ENCODE data around the gene NPAS3. TPM values are rescaled to one million over a fixed set of nuclear protein-coding genes. Genes with fewer than 3 reads are reported as not detected.

Gene NPAS3
- total RNA-seq, 6 experiments from 2014 or later: 0.11 to 0.83 (median 0.21) TPM; not detected in 2

DNA sequence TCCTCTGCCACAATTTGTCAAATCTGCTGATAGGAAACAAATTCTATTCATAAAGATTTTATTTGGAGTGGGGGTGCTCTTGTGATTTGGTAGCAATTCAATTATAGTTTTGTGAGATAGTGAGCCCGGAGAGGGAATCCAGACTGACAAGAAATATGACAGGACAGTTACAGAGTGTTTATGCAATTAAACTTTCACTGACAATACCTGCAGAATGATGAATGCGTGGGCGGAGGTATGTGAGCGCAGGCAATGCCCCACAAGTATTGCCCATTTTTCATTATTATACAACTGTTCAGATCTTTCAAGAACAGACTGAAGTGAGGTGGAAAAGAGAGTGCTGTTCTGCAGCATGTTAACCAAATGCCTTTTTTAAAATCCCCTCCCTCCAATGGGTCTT is 753.2 kb downstream of the NPAS3 start:
- no peak overlapping the region for H3K4me3 ChIP-seq
- H3K27me3 ChIP-seq: no peaks in the 10 kb centered on the region
- ATAC-seq (no peak), DNase-seq (no peak)
- H3K9me3 ChIP-seq: no peaks in the 10 kb centered on the region
- no peaks in the 10 kb centered on the region for H3K36me3 ChIP-seq
- H3K27ac ChIP-seq: no peak overlapping the region
- no peaks in the 10 kb centered on the region for H3K4me1 ChIP-seq
- intact Hi-C loops (cut with DNase I): no loop called here
- TF ChIP-seq, protein P1, sequence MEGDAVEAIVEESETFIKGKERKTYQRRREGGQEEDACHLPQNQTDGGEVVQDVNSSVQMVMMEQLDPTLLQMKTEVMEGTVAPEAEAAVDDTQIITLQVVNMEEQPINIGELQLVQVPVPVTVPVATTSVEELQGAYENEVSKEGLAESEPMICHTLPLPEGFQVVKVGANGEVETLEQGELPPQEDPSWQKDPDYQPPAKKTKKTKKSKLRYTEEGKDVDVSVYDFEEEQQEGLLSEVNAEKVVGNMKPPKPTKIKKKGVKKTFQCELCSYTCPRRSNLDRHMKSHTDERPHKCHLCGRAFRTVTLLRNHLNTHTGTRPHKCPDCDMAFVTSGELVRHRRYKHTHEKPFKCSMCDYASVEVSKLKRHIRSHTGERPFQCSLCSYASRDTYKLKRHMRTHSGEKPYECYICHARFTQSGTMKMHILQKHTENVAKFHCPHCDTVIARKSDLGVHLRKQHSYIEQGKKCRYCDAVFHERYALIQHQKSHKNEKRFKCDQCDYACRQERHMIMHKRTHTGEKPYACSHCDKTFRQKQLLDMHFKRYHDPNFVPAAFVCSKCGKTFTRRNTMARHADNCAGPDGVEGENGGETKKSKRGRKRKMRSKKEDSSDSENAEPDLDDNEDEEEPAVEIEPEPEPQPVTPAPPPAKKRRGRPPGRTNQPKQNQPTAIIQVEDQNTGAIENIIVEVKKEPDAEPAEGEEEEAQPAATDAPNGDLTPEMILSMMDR (IDR thresholded peaks at IDR 0.05): no peak
- no peak for TF ChIP-seq POLR2A (IDR thresholded peaks at IDR 0.05)
- WGBS (ENCODE audit: insufficient coverage, low coverage, low lambda C conversion rate, missing lambda C conversion rate): 84% methylated on average over 4 of the region's 4 CpGs

GRCh38 chr14:33692762-33693161 is 754.1 kb downstream of the NPAS3 start:
- TF ChIP-seq, protein P1 (IDR thresholded peaks at IDR 0.05): no peak
- TF ChIP-seq POLR2A (IDR thresholded peaks at IDR 0.05): no peak
- no peak for DNase-seq
- no peak for ATAC-seq
- Histone ChIP-seq H3K36me3 (no peaks in the 10 kb centered on the region), H3K9me3 (no peaks in the 10 kb centered on the region), H3K4me3 (no peak overlapping the region), H3K27ac (no peak overlapping the region), H3K4me1 (no peaks in the 10 kb centered on the region), H3K27me3 (no peaks in the 10 kb centered on the region)
- WGBS (ENCODE audit: insufficient coverage, low coverage, low lambda C conversion rate, missing lambda C conversion rate): 92% methylated on average over 2 of the region's 2 CpGs
- intact Hi-C loops (cut with DNase I): no loop called here

GRCh38 chr14:33693237-33693636 is 754.6 kb downstream of the NPAS3 start:
- WGBS (ENCODE audit: insufficient coverage, low coverage, low lambda C conversion rate, missing lambda C conversion rate): 48% methylated on average over 4 of the region's 4 CpGs
- intact Hi-C loops (cut with DNase I): no loop called here

GRCh38 chr14:33696165-33696564 is 757.5 kb downstream of the NPAS3 start:
- no peaks in the 10 kb centered on the region for H3K9me3 ChIP-seq
- intact Hi-C loops (cut with DNase I): no loop called here
- TF ChIP-seq POLR2A (IDR thresholded peaks at IDR 0.05): no peak
- TF ChIP-seq, protein P1 (IDR thresholded peaks at IDR 0.05): no peak
- H3K27ac ChIP-seq: no peak overlapping the region
- no peak overlapping the region for H3K4me3 ChIP-seq
- 62% methylated on average over 9 of the region's 9 CpGs for WGBS (ENCODE audit: insufficient coverage, low coverage, low lambda C conversion rate, missing lambda C conversion rate)
- H3K36me3 ChIP-seq: no peaks in the 10 kb centered on the region
- no peaks in the 10 kb centered on the region for H3K4me1 ChIP-seq
- H3K27me3 ChIP-seq: no peaks in the 10 kb centered on the region
- ATAC-seq (no peak), DNase-seq (no peak)

More at GRCh38 chr14:33693237-33693636, 754.6 kb downstream of the NPAS3 start:
- H3K27me3 ChIP-seq: no peaks in the 10 kb centered on the region
- DNase-seq: no peak
- no peak overlapping the region for H3K27ac ChIP-seq
- no peaks in the 10 kb centered on the region for H3K4me1 ChIP-seq
- H3K36me3 ChIP-seq: no peaks in the 10 kb centered on the region
- TF ChIP-seq POLR2A (IDR thresholded peaks at IDR 0.05): no peak
- TF ChIP-seq, protein P1 (IDR thresholded peaks at IDR 0.05): no peak
- H3K4me3 ChIP-seq: no peak overlapping the region
- ATAC-seq: no peak
- no peaks in the 10 kb centered on the region for H3K9me3 ChIP-seq
